Femur (tissue), 1 donor: Measurements from ENCODE around the gene PHYKPL.

Experiments
- DNase-seq: peaks from one replicate; pipeline ENCODE4 v3.0.0-alpha.2; 2017

PHYKPL gene

DNA sequence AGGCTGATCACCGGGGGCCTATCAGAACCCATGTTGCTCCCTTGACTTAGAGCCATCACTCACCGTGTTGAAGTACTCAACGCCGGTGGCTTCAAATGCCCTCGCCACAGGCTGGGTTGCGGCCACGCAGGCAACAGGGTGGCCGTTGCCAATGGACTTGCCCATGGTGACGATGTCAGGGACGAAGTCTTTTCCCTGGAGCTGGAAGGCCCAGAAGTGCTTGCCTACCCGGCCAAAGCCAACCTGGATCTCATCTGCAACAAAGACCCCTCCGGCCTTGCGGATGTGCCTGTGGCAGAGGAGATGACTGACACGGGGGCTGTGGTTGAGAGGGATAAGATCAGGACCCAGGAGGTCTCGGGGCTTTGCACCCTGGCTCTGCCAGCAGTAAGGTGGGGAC, 10.3 kb downstream of the PHYKPL start:
- DNase-seq, result no peak

DNA sequence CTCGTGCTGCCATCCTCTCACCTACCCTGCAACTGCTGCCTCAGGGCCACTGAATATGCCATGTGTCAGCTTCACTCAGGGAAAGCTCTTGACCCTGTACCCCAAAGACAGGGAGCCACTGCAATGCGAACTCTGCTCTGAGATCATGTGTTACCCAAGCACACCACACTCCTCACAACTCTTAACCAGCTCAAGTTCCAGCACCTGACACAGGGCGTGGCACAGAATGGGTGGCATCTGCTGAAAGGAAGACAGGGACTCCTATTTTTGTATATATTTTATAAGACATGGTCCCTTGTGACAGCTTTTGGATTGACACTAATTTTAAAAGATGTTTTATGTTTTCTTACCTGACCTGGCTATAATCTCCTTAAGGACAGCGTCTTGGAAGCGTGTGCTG, 10.7 kb downstream of the PHYKPL start:
- DNase-seq, result peak; percentile 11

DNA sequence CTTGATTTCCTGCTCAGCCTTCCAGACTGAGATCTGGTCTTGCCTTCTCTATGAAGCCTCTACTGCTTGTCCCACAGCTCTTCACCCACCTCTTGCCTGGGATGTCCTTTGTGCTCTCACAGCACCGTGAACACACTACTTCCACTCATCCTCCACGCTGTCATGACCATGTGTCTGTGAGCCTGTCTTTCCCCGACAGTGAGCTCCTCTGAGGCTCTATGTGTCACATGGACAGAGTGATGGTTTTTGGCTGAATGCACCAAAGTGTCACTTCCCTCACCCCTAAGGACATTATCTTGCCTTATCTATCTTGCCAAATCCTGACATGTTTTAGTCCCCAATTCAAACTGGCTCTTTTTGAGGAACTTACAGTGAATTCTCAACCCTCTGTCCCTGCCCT, 11.3 kb downstream of the PHYKPL start:
- DNase-seq, result no peak

DNA sequence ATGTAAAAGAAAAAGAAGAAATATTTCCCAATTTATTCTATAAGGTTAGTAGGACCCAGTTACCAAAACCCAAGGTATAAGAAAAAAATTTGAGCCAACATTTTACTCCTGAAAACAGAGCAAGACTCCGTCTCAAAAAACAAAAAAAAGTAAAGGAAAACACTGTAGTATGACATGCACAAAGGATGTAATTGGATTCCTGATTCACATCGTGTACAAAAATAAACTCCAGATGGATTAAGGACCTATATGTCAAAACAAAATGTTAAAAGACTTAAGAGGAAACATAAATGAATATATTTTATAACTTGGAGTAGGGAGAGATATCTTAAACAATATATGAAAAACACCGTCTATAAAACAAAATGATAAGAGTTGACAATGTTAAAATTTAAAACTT, 13.8 kb downstream of the PHYKPL start:
- DNase-seq, result no peak

DNA sequence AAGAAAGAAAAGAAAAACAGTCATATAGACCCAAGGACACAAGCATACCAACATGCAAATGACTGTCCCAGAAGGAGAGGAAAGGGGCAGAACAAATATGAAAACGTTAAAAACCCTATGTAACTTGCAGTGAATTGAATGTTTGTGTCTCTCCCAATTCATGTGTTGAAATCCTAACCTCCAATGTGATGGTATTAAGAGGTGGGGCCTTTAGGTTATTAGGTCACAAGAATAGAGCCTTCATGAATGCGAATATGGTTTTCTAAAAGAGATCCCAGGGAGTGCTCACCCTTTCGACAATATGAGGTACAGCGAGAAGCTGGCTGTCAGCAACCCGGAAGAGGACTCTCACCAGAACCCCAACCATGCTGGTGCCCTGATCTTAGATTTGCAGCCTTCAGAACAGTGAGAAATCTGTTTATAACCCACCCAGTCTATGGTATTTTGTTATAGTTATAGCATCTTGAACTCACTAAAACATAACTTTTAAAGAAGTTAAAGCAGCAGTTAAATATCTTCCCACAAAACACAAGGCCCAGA, 14.3 kb downstream of the PHYKPL start:
- no peak for DNase-seq

DNA sequence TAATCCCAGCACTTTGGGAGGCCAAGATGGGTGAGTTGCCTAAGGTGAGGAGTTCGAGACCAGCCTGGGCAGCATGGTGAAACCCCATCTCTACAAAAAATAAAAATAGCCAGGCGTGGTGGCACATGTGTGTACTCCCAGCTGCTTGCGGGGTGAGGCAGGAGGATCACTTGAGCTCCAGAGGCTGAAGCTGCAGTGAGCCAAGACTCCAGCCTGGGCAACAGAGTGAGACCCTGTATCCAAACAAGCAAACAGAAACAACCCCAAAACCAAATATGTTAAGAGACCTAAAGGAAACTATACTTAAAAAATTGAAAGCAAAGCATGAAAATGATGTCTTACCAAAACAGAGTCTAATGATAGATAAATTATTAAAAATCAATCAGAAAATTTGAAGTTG, 15.8 kb downstream of the PHYKPL start:
- DNase-seq, result no peak

DNA sequence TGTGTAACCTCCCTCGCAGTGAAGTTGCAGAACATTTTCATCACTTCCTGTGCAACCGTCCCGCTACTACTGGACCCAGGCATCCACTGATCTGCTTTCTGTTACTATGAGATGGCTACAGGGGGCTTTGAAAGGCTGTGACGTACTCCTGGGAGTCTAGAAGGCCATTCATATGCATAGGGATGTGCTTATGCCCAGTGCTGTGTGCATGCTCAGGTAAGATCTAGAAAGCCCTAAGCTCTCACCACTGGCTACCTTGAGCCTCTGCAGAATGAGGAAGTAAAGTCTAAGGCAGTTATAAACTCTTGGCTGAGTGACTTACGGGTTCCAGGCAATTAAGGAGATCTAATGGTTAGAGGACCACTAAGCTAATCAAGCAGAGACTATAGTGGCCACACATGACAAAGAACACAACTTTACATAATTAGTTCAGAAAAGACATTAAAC, 16.5 kb downstream of the PHYKPL start:
- no peak for DNase-seq

DNA sequence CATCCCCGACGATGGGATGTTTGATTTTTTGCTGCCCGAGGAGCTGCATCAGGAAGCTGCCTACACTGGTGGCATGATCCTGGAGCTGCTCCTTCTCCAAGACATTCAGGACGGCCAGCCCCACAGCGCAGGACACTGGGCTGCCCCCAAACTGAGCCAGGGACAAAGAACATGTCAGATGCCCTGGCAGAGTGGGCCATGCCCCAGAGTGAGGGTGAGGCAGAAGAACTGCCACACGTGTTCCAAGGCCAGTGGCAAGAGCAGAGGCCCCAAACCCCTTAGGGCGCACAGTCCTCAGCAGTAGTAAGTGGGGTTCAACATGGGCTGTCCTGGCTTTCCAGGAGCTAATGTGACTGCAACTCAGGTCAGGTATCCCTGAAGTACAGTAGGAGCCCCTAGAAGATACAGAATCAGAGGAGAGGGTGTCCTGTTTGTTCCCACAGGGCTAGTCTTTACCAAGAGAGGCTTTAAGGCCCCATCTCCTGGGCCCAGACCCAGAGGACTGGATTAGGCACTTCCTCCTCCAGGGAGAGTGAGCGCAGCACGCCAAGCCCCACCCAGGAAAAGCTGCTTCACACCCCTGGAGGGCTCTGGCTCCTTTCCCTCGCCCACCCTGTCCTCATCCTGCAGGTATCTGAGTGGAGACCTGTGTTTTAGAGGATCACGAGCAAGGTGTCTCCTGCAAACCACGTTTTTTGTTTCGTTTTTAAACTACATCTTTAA, 17.2 kb downstream of the PHYKPL start:
- no peak for DNase-seq

DNA sequence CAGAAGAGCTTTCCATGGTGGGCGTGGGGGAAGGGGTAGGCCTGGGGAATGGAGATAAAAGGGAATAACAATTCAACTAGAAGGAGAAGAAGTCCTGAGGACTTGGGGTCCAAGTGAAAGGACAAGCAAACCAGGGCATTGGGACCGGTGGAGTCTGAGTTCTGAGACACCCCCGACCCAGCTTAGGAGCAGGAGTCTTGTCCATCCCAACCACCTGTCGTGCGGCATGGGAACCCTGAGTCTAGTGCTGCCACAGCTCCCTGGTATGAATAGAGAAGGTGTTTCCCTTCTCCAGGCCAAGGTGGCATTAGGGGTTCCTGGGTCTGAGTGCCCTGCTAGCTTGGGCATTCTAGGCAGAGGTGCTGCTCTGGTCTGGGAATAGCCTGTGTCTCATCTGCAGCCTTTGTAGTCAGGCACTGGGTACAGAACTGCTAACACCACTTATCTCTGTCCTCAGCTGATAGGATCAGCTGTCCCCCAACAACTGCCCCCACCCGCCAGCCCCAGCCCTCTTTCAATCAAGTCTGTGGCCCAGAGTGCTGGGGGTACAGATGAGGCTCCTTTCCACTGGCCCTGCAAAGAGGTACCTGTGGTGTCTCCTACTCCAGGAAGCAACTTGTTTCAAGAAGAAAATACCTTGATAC, 18.3 kb downstream of the PHYKPL start:
- no peak for DNase-seq

DNA sequence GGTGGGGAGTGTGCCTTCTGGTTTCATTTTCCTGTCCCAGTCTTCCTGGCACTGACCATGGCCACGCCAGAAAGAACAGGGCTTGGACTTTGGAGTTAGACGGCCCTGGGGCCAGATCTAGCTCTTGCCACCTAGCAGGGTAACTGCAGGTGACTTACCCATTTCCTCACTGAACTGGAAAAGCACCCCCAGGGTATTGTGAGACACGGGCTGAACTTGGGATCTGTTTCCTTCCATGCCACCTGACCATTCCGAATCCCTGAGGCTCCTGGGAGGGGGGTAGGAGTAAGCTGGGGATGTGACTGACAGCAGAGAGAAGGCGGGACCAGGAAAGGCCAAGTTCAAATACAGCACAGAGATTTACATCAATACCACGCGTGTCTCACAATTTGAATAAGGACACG, 18.9 kb downstream of the PHYKPL start:
- DNase-seq, result no peak

DNA sequence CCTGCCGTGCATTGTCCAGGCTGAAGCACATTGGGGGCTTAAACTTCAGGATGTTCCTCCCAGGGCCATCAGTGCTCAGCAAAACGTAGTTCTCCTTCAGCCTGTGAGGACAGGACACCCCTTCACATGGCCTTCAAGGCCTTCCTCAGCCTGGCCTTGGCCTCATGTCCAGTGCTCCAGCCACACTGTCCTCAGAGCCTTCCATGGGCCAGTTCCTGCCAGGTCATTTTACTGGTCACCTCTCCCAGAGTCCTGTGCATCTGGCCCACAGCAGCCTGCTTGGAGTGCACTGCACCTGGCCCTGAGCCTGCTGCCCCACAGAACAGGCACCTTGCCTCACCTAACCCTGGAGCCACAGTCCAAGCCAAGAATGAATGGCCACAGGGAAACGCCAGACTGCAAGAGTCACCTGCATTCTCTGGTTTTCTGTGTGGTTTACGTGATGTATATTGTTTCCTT, 19.6 kb downstream of the PHYKPL start:
- no peak for DNase-seq

DNA sequence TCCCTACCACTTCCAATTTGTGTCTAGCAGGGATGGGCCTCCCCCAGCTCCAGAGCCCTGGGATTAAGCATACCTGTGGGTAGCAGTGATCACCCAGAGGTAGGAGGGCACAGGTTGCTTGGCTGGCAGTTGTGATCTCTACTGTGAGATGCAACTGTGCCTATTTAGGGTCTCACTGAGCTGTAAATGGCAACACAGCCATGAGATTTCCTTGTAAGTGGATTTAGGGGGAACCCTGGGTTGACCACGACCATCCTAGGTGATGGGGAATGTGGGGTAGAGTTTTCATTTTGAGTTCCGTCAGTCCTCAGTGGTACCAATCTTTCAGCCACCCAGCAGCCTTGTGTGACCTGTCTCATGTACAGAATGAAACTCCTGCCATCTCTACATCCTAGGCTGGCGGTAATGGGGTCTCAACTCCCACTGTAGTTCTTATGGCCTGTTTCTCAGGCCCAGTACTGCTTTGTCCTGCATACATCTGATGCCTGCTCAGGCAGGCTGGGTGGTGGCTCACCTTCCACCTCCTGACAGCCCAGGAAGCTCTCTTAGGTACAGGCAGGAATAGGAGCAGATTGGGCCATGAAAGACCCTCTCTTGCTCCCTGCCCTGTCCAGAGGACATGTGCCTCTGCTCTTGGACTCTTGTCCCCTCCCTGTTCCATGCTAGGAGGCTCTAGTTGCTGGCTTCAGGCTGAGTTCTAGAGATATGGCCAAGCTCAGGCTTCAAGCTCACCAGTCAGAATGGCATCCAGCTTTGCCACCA, 20.2 kb downstream of the PHYKPL start:
- DNase-seq, result no peak

DNA sequence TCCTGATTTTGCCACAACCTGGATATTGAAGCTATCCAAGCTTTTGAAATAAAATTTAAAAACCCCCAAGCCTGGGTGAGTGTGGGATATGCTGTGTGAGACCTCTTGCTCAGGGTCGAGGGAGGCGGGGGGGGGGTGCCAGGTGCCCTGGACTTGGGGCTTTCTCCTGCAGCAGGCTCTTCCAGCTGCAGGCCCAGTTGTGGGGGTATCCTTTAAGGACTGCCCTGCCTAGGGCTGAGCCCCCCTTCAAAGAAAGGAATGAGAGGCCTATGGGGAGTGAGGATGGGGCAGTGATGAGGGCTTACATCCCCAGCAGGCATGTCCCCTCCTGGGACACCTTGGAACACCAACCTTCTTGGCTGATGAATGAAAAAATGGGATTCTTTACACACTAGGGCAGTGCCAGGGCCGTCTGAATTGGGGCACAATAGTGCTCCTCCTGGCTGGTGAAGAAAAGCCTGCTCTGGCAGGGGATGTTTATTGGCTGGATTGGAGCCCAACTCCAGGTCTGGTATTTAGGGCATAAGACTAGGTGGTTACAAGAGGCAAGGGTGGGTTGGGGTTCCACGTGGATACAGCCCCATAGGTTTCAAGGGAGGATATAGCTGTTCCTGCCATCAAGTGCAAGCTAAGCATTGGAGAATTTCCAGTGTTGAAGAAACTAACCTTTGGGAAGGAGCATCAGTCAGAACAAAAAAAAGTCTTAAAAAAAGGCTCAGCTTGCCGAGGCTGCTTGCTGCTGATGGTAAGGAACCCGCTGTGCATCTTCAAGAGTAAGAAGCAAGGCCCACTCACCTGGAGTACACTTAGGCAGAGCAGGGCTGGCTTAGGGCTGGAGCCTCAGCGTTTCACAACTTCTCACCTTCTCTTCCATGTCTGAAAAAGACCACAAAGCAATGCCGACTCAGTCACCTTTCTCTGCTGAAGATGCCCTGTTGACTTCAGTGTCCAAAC, 21.2 kb downstream of the PHYKPL start:
- no peak for DNase-seq

DNA sequence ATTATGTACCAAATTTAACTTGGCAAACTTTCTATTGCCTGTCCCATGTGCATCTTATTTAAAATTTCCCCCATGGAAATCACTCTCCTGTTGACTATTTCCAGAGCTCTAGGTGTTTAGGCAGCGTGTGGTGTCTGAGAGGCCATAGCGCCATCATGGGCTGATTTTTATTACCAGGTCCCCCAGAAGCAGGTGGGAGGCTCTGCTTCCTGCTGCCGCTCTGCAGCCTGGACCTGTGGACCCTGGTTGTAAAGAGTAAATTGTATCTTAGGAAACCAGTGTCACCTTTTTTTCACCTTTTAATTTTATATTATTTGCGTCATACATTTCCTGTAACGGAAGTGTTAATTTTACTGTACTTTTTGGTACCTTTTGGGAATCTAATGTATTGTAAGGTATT, 21.9 kb downstream of the PHYKPL start:
- no peak for DNase-seq

DNA sequence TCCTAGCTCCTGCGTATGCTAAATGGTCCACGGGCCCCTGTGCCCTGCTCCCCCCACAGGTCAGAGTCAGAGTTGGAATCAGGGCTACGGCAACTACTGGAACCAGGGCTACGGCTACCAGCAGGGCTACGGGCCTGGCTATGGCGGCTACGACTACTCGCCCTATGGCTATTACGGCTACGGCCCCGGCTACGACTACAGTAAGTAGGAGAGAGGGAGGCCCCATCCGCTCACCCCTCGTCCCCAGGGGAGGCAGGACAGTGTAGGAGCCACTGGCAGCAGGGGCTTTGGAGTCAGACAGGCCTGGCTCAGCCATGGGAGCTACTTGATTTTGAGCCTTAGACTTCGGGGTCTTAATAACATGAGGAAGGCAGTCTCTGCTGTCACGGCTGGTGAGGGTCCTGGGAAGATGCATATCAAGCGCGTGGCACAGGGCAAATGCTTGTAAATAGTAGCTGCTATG, 22.5 kb downstream of the PHYKPL start:
- no peak for DNase-seq

DNA sequence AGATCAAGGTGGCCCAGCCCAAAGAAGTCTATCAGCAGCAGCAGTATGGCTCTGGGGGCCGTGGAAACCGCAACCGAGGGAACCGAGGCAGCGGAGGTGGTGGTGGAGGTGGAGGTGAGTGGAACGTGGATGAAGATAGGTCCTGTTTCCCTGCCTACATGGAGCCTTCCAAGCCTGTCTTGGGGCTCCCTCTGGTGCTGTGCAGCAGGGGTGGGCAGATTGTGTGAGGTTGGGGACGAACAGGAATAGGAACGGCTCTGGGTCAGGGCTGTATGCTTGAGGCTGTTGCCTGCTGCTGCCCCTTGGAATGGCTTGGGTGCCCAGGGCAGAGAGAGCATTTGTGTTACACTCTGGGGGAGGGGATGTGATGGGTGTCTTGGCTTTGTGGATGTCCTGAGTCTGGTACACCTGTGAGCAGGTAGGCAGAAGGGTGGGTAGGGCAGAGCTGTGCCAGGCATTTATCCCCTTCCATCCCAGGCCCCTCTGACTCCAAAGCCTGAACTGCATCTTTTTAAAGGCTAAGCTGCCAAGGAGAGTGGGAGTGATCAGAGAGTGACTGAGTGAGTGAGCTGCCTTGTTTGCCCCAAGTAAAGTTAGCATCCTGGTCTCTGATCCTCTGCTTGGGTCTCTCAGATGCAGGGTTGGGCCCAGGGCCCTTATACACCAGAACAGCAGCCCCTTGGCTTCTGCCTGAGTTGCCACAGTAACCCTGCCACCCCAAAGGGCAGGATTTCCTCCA, 23.1 kb downstream of the PHYKPL start:
- no peak for DNase-seq

DNA sequence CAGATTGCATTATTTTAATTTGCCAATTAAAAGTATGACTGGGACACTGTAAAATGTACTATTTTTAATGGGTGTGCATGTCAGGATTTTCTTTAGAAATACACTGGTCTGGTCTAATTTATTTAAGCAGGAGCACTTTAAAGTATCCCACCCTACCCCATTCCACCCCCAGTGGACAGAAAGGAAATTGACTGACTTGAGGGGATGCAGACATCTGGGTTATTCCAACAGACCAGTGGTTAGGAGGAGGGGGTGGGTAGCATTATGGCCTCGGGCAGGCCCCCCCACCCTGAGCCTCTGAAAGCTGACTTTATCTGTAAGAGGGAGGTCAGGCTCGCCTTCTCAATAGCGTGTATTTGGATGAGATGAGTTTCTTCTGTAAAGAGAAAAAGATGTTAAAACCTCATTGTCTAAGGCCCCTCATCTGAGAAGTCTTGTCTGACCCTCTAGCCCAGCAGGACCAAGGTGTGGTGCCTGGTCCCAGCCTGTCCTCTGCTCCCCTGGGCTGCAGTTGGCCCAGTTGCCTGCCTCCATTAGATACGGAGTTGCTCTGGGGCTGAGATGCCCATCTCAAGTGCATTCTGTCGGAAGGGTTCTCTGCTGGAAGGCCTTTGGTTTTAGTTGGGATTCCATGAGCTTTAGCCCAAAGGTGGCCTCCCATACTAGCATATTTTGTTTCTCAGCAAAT, 23.9 kb downstream of the PHYKPL start:
- DNase-seq, result no peak

DNA sequence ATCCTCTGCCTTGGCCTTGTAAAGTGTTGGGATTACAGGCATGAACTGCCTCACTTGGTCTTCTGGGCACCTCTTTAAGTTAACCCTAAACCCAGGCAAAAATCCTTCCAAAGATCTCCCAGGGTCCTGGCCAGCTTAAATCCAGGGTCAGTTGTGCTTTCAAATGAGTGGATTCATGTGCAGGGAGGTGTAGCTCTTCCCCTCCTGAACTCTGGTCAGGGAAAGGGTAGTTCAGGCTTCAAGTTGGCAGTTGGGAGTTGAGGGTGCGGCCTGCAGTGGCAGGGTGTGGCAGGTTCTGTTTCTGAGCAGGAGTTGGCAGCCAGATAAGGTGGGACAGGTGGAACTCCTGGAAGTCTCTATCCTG, 24.7 kb downstream of the PHYKPL start:
- DNase-seq, result no peak

DNA sequence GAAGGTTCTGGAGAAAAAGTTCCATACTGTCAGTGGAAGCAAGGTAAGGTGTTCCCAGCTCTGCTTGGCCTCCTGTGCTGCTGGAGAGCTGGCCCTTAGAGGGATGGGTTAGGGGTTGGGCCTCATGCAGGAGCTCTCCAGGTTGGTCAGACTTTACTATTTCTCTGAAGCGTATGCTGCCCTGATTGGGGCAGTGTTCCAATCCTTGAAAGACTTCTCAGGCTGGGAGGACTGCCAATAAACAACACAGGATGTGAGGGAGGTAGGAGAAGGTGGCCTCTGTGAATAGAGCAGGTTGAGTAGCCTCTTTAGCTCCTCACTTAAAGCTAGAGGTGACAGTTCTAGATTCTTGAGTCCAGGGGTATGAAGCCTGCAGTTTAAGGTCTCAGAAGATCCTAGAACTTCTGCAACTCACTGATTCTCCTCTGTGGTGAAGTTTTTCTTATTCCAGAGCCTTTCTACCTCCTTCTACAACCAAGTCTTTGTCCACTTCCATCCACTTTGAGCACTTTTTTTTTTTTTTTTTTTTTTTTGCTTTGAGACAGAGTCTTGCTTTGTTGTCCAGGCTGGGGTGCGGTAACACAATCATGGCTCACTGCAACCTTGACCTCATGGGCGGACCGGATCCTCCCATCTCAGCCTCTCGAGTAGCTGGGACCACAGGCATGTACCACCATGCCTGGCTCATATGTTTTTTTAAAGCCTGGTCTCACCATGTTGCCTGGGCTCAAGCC, 25.3 kb downstream of the PHYKPL start:
- no peak for DNase-seq
